IMR-90 (cell line): ENCODE data around the gene RNF11. TPM values are rescaled to one million over a fixed set of nuclear protein-coding genes. Genes with fewer than 3 reads are reported as not detected.
"Not testable (repeated sequence)": the region's sequence is repeated elsewhere in the genome, so short reads cannot be mapped to it uniquely, and the experiment has no call there.

Experiments used
- ATAC-seq: fragments of 200-7000 bp; cut with Tn5 transposase; 2 replicates; pipeline ENCODE4 v1.9.1; 2020; ENCODE audit warnings: low read depth, mild to moderate bottlenecking, moderate library complexity
- BruUV-seq: library from RNA; stranded (reverse); fragments of 400-500 nt; replicated peaks from 2 replicates; lab custom pipeline; 2021; lab: Mats Ljungman, UMichigan
- CTCF ChIA-PET: fragments of 300-600 bp; formaldehyde crosslinking; extraction: SDS; loops from one replicate; lab custom pipeline; 2021; ENCODE audit warnings: antibody characterized with exemption; lab: Yijun Ruan, JAX
- POLR2A ChIA-PET: fragments of 300-600 bp; sonication (Branson Sonifier 250); formaldehyde crosslinking; loops from one replicate; lab custom pipeline; 2022; ENCODE audit warnings: antibody characterized with exemption; ENCODE audit not compliant: unreplicated experiment; lab: Charles Lee
- DNase-seq: peaks from one replicate; pipeline ENCODE4 v3.0.0; 2013
- H2AFZ ChIP-seq: replicated peaks from 2 replicates; pipeline ENCODE3; 2013; ENCODE audit warnings: low read length, mild to moderate bottlenecking; ENCODE audit not compliant: poor library complexity
- H2AK5ac ChIP-seq: 2 replicates; pipeline ENCODE4 v1.6.1; 2013; ENCODE audit warnings: low read depth, low read length, inconsistent platforms
- H2AK9ac ChIP-seq: replicated peaks from 2 replicates; pipeline ENCODE3; 2013; ENCODE audit warnings: mild to moderate bottlenecking, low read depth, low read length, moderate library complexity; ENCODE audit not compliant: poor library complexity
- H2BK120ac ChIP-seq: 2 replicates; pipeline ENCODE4 v1.6.1; 2013; ENCODE audit warnings: low read depth, low read length, inconsistent platforms
- H2BK15ac ChIP-seq: 3 replicates; pipeline ENCODE4 v1.6.1; 2013; ENCODE audit warnings: low read depth, low read length, inconsistent platforms
- H2BK20ac ChIP-seq: 2 replicates; pipeline ENCODE4 v1.6.1; 2013; ENCODE audit warnings: low read depth, mild to moderate bottlenecking, inconsistent platforms, low read length, moderate library complexity
- H2BK5ac ChIP-seq: 2 replicates; pipeline ENCODE4 v1.6.1; 2013; ENCODE audit warnings: mild to moderate bottlenecking, low read depth, low read length, inconsistent platforms; ENCODE audit not compliant: poor library complexity, severe bottlenecking
- H3K14ac ChIP-seq: replicated peaks from 2 replicates; pipeline ENCODE4 v1.6.1; 2013; ENCODE audit warnings: low read depth, low read length, inconsistent platforms
- H3K18ac ChIP-seq: 2 replicates; pipeline ENCODE4 v1.6.1; 2013; ENCODE audit warnings: low read depth, low read length, control low read depth
- H3K23ac ChIP-seq: 2 replicates; pipeline ENCODE4 v1.6.1; 2013; ENCODE audit warnings: low read depth, low read length, inconsistent platforms
- H3K27ac ChIP-seq: 2 replicates; pipeline ENCODE4 v1.5.1; 2013; ENCODE audit warnings: mild to moderate bottlenecking, control low read depth, low read length; ENCODE audit not compliant: insufficient read depth
- H3K27me3 ChIP-seq: 2 replicates; pipeline ENCODE4 v1.6.1; 2013; ENCODE audit warnings: low read length; ENCODE audit not compliant: control insufficient read depth, insufficient read depth
- H3K36me3 ChIP-seq: 2 replicates; pipeline ENCODE4 v1.6.1; 2013; ENCODE audit warnings: low read length, mixed read lengths; ENCODE audit not compliant: control insufficient read depth, insufficient read depth
- H3K4ac ChIP-seq: 2 replicates; pipeline ENCODE4 v1.6.1; 2013; ENCODE audit warnings: low read depth, low read length, inconsistent platforms
- H3K4me1 ChIP-seq: 2 replicates; pipeline ENCODE4 v1.6.1; 2013; ENCODE audit warnings: low read length, mixed read lengths; ENCODE audit not compliant: control insufficient read depth, insufficient read depth
- H3K4me2 ChIP-seq: 2 replicates; pipeline ENCODE4 v1.6.1; 2013; ENCODE audit warnings: low read depth, mild to moderate bottlenecking, control low read depth, low read length, moderate library complexity
- H3K4me3 ChIP-seq: 2 replicates; pipeline ENCODE4 v1.5.1; 2013; ENCODE audit warnings: low read depth, mild to moderate bottlenecking, control low read depth, low read length, moderate library complexity; ENCODE audit not compliant: insufficient read depth
- H3K56ac ChIP-seq: 2 replicates; pipeline ENCODE4 v1.6.1; 2013; ENCODE audit warnings: low read length, inconsistent platforms; ENCODE audit not compliant: insufficient read depth; ENCODE audit errors: extremely low read depth
- H3K79me1 ChIP-seq, 2 experiments: 2 replicates each; pipeline ENCODE4 v1.6.1; 2013; ENCODE audit warnings: low read length in 2 of 2, inconsistent platforms in 1 of 2, low read depth in 1 of 2
- H3K9ac ChIP-seq: 2 replicates; pipeline ENCODE4 v1.6.1; 2013; ENCODE audit warnings: low read depth, low read length, control low read depth
- H3K9me1 ChIP-seq: 2 replicates; pipeline ENCODE4 v1.6.1; 2013; ENCODE audit warnings: low read length, inconsistent platforms; ENCODE audit not compliant: insufficient read depth
- H3K9me3 ChIP-seq: 2 replicates; pipeline ENCODE4 v1.6.1; 2013; ENCODE audit warnings: low read length; ENCODE audit not compliant: control insufficient read depth, insufficient read depth
- H4K20me1 ChIP-seq: 2 replicates; pipeline ENCODE4 v1.6.1; 2013; ENCODE audit warnings: low read length, inconsistent platforms; ENCODE audit not compliant: insufficient read depth
- H4K5ac ChIP-seq: 2 replicates; pipeline ENCODE4 v1.6.1; 2013; ENCODE audit warnings: mild to moderate bottlenecking, low read depth, low read length, control low read depth
- H4K8ac ChIP-seq, 2 experiments: 2 replicates each; pipeline ENCODE4 v1.6.1; 2013; ENCODE audit warnings: low read depth in 2 of 2, low read length in 2 of 2, control low read depth in 1 of 2, inconsistent platforms in 1 of 2
- H4K91ac ChIP-seq: 2 replicates; pipeline ENCODE4 v1.6.1; 2013; ENCODE audit warnings: low read depth, low read length, inconsistent platforms; ENCODE audit not compliant: insufficient read depth
- WGBS, 2 experiments: methylation state at CpG; one replicate each; pipeline versions ENCODE4 v1.1.5 to v1.1.7; 2013; ENCODE audit warnings: missing lambda C conversion rate in 2 of 2; ENCODE audit not compliant: insufficient read length in 1 of 2; ENCODE audit errors: extremely low coverage in 2 of 2; 5-methylcytosine and 5-hydroxymethylcytosine counted together
- dilution Hi-C: fragments of 300-500 bp; cut with HindIII; formaldehyde crosslinking; loops from one replicate; pipeline ENCODE4 v1.14.3; 2018; ENCODE audit warnings: low sequenced_read_pairs; ENCODE audit not compliant: unreplicated experiment
- in situ Hi-C: fragments of 300-500 bp; cut with MboI; formaldehyde crosslinking; loops from 3 replicates; pipeline ENCODE4 v1.14.3; 2019; ENCODE audit warnings: low sequenced_read_pairs, inconsistent platforms, mixed read lengths
- intact Hi-C: fragments of 100-400 bp; cut with micrococcal nuclease; formaldehyde crosslinking; loops from 2 replicates; pipeline ENCODE4 v1.10.0; 2022
- polyA plus RNA-seq, 3 experiments: library from polyadenylated mRNA; depleted of rRNA; stranded (reverse); fragments of >200 nt; gene quantifications; 2 replicates each; pipeline ENCODE4 v1.2.3, GENCODE V29; 2012; ENCODE audit warnings: low replicate concordance in 1 of 3
- total RNA-seq: library from RNA; depleted of rRNA; stranded (reverse); fragments of >200 nt; gene quantifications from 2 replicates; pipeline ENCODE4 v1.2.3, GENCODE V29; 2012

The RNF11 gene
- total and polyA plus RNA-seq, 2 of the 4 experiments (the other 2 are of a cell fraction): 63.3 to 64.1 TPM

GRCh38 chr1:51251165-51251564, 15.1 kb downstream of the RNF11 start:
- in situ Hi-C loops, H2BK5ac ChIP-seq, H3K4me2 ChIP-seq, H4K5ac ChIP-seq, dilution Hi-C loops, H4K91ac ChIP-seq, intact Hi-C loops, H2AK9ac ChIP-seq, H2BK15ac ChIP-seq, H3K4me3 ChIP-seq, H3K27me3 ChIP-seq, H2AFZ ChIP-seq, H3K9me1 ChIP-seq, DNase-seq, H3K4ac ChIP-seq, ATAC-seq, POLR2A ChIA-PET, H3K27ac ChIP-seq, H3K9ac ChIP-seq, H3K18ac ChIP-seq, H3K56ac ChIP-seq, H2BK20ac ChIP-seq, H2AK5ac ChIP-seq, BruUV-seq, H2BK120ac ChIP-seq, H3K36me3 ChIP-seq, CTCF ChIA-PET, H3K14ac ChIP-seq, H4K8ac ChIP-seq, H3K23ac ChIP-seq, H3K4me1 ChIP-seq, H3K9me3 ChIP-seq: not testable (repeated sequence)
- 100% methylated on average over 8 of the region's 20 CpGs; no CpG with 5 or more reads in 1 of the 2 experiments for WGBS, 2 experiments
- Histone ChIP-seq H3K79me1 (peaks cover 22 to 64% of the 10 kb centered on the region in 2 experiments), H4K20me1 (peaks cover 83% of the 10 kb centered on the region)
